Right ventricle myocardium inferior (tissue), 1 donor: Measurements from ENCODE around the gene SLC29A2. TPM values are rescaled to one million over a fixed set of nuclear protein-coding genes. Genes with fewer than 3 reads are reported as not detected.

ENCODE experiments used
- ATAC-seq: fragments of 200-7000 bp; cut with Tn5 transposase; one replicate; pipeline ENCODE4 v1.9.1; 2020; ENCODE audit warnings: mild to moderate bottlenecking, moderate library complexity
- DNase-seq: peaks from one replicate; pipeline ENCODE4 v3.0.0; 2021; ENCODE audit errors: missing footprints
- intact Hi-C: fragments of 100-400 bp; cut with DNase I; formaldehyde crosslinking; loops from one replicate; pipeline ENCODE4 v1.11.0; 2022
- total RNA-seq: library from RNA; stranded (reverse); fragmentation: NEBNext Ultra II Directional; extraction: Animal tissue kit (Norgen Biotek cat#: 25700); gene quantifications from one replicate; pipeline ENCODE4 v1.2.1, GENCODE V29; 2021
- donor health status: DM: no; HTN: yes; CAD: no; lungs with severe emphysema.

The SLC29A2 gene
- total RNA-seq, 1 donor from 2014 or later, result 16.8 TPM

DNA sequence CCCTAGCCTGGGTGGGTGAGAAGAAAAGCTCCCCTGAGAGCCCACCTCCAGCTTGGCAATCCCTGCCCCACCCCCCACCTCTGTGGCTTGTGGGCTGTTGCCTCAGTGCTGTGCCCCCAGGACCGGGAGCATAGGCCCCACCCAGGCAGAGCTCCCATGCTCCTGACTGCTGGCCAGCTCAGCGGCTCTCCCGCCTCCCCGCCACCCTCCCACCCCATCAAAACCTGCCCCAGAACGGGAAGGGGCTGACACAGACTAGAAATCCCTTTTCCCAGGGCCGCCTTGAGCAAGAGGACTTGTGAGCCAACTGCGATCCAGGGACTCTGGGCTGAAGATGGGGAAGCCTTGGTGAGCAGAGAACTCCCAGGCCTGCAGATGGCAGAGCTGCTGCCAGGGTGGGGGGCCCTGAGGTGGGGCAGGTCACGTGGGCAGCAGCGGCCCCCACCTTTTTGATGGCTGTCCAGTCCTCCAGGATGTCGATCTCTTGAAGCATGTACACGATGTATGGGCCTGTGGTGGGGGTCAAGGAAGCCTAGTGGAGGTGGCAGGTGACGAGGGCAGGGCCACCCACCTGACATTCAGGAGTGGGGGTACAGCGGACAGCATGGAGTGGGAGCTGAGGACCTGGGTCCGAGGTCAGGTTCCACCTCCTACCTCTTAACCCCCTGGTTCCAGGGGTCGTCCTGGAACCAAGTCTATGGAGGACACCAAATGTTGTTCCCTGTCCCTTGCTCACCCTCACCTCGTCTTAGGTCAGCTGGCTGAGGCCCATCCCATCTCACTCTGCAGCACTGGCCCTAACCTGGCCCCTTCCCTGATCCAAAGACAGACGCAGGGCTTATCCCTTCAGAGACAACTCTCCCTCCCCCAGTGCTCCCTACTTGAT lies 33.0 kb downstream of the SLC29A2 start:
- intact Hi-C loops, result loop anchor here (5.0 kb wide), 1 partner anchor 116 kb away; no protein-coding TSS in a partner anchor
- DNase-seq, result peak; percentile 20
- no peak for ATAC-seq

DNA sequence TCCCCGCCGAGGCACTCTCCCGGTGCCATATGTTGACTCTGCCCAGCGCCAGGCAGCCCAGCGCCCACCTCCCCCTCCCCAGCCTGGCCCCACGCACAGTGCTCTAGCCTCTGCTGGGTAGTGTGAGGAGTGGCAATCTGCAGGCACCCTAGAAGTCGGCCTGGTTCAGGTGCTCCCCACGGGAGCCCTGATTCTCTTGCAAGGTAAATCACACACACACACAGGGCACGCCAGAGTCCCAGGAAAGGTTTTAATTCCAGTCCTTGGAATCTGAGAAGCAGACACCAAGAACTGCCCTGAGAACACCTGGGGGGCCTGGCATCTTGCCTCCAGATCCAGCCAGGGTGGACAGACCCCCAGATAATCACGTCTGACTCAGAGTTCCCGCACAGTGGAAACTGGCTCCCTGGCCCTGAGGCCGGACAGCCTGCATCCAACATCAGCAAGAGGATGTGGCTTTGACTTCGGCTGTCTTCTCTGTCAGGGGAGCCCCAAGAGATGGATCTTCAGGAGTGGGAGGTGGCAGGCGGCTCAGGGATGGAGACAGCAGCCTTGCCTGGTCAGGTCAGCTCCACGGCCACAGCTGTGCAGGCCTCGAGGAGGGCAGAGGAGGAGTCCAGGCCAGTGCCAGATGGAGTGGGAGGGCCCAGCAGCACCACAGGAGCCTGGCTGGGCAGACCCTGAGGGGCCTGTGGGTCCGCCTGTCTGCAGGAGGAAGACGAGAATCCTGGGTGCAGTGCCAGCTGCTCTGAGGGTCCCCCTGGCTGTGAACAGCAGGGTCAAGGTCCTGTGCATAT lies 34.3 kb downstream of the SLC29A2 start:
- intact Hi-C loops, result loop anchor here (5.0 kb wide), 1 partner anchor 115 kb away; no protein-coding TSS in a partner anchor
- ATAC-seq, result no peak
- peak; percentile 56 for DNase-seq

DNA sequence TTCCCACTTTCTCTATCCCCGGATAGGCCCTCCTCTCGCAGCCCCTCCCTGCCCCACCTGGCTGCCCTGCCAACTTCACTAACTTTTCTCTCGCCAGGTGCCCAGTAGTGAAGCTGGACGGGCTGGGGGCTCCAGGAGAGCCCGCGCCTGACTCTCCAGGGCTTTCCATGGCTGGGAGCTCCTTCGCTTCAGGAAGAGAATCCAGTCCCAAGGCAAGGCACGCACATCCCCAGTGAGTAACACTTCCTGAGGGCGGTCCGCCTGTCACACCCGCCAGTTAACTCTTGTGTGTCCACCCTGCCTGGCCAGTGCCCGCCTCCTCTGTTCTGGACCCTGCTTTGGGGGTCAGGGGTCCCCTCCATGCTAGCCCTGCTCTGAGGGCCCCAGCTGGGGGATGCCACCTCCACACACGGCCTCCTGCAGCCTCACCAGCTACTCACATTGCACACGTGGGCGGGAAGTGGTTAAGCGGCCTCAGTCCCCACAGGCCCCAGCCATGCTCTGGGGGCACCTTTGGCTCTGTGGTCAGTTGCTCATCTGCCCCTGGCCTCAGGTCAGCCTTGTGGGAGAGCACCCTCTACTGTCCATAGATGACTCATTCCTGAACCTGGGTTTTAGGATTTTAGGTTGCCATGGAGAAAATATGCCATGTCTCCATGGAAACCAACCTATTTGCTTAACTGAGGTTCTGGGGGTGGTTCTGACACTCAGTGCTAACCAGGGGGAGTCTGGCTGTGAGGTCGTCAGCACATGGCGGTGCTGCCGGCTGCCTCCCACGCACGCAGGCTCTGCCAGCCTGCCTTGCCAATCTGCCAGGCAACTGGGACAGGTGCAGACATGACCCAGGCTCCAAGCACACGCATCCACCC lies 35.1 kb downstream of the SLC29A2 start, which contains the start of gene RIN1:
Gene RIN1, minus strand, starts transcription at position 201 of the 869 bp plus-strand sequence. Its CDS starts 32 bp downstream, at position 169.
- peak; percentile 66 for DNase-seq

GRCh38 chr11:66335531-66336233 lies 35.9 kb downstream of the SLC29A2 start:
- DNase-seq, result peak; percentile 57
- ATAC-seq, result peak; percentile 12
- intact Hi-C loops, result loop anchor here (5.0 kb wide), 1 partner anchor 113 kb away; no protein-coding TSS in a partner anchor

More for the DNA sequence above, 35.1 kb downstream of the SLC29A2 start, which contains the start of gene RIN1:
- intact Hi-C loops, result loop anchor here (5.0 kb wide), 1 partner anchor 114 kb away; no protein-coding TSS in a partner anchor
- peak; percentile 69 for ATAC-seq

DNA sequence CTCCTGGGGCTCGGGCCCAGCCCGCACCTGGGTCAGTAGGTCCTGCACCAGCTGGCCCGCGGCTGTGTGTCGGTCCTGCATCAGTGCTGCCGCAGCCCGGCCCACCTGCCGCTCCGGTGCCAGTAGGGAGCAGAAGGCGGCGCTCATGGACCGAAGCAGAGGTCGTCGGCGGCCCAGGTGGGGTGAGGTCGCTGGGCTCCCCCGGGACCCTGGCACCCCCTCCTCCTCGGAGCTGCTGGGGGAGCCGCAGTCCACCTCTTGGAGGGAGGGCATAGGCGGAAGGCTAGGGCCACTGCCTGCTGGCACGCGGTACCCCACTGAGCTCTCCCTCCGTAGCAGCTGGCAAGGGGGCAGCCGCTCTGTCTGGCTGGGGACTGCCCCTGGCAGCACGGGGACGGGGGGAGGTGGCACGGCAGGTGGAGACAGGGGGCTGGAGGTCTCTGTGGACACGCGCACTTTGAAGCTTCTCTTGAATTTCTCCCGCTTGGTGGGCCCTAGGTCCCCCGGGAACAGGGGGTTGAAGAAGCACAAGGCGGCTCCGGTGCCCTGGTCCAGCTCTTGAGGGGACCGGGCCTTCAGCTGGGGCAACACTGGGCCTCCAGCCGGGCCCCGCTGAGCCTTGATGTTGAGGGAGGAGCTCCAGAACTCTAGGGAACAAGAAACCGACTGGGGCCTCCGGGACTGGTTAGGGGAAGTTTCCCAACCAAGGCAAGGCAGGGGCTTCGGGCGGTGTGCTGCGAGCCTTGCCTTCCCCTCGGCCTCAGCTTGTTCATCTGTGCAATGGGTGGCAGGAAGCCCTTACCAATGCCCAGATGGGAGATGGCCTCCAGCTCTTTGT lies 36.7 kb downstream of the SLC29A2 start:
- no peak for ATAC-seq
- intact Hi-C loops, result loop anchor here (5.0 kb wide), 1 partner anchor 113 kb away; no protein-coding TSS in a partner anchor
- DNase-seq, result peak; percentile 71

GRCh38 chr11:66333896-66334604 lies 37.5 kb downstream of the SLC29A2 start:
- intact Hi-C loops, result no loop called here
- DNase-seq, result peak; percentile 35
- no peak for ATAC-seq

DNA sequence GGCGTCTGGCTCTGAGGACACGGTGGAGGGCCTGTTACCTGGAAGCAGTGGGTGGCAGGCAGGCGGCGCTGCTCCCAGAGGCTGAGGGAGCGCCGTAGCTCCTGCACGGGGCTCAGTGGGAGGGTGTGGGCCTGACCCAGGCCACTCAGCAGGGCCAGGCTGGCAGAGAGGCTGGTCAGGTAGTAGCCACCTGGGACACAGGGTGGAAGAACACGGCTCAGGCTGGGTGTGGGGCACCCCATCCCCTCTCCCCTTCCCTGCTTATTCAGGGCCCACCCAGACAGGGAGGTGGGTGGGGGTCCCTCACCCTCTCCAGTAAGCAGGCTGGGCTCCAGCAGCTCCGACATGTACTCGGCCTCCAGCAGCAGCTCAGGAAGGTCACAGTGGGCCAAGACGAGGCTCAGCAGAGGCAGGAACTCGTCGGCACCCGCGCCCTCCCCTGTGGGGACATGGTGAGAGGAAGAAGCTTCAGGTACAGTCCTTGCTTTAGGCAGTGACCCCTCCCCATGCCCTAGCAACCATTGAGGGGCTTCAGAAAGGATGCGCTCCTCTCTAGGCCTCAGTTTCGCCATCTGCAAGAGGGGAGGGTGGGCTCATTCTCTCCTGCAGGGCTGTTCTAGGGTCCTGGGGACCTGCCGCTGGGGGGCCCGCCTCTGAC lies 38.2 kb downstream of the SLC29A2 start:
- ATAC-seq, result no peak
- peak; percentile 51 for DNase-seq
- intact Hi-C loops, result no loop called here

DNA sequence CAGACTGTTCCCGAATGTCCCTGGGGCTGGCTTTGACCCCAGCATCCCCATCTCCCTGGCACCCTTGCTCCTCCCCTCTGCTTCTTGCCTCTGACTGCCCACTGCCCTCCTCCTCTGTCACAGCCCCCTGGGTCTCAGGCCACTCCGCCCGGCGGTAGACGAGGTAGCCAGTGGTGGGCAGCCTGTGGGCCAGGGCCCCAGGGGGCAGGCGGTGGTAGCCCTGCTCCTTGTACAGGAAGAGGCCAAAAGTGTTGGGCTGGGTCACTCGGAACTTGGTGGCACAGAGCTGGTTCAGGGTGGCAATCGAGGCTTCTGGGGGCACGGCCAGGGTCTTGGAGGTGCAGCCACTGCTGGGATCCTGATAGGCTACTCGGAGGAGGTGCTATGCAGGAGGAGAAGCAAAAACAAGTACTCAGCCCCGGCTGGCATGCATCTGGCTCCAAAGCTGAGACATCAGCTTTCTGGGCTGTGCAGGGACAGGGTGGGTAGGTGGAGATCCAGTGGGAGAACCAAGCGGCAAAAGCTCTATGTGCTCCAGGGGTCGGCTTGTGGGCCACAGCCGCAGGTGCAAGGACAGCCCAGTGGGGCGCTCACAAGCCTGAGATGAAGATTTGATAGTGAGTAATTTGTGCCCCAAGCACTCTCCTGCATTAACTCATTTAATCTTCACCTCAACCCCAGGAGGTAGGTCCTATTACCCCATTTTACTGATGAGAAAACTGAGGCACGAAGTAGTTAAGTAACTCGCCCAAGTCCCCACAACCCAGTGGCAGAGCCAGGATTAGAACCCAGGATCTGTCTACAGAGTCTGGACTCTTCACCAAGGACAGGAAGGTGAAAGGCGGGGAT lies 39.0 kb downstream of the SLC29A2 start:
- ATAC-seq (no peak), DNase-seq (peak; percentile 31)
- intact Hi-C loops, result no loop called here

- ATAC-seq, result no peak
- intact Hi-C loops, result no loop called here
Measured at GRCh38 chr11:66331542-66332370, 39.8 kb downstream of the SLC29A2 start.

DNA sequence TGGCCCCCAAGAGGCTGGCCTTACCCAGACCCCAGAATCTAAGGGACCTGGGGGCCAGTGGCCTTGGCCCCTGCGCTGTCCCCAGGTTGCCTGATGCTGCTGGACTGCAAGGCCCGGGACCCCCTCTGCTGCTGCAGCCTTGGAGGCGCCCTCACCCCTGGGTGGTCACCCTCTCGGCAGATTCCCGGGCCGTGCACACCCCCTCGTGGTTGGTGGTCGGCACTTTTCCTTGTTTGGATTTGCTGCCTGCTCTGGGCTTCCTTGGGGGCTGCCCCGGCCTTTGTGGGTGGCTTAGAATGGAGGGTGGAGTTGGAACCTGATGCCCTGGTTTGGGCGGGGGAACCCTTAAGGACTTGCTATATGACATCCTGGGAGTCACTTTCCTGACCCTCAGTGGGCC lies 40.6 kb downstream of the SLC29A2 start:
- DNase-seq (peak; percentile 1), ATAC-seq (no peak)
- intact Hi-C loops, result no loop called here

More at GRCh38 chr11:66331542-66332370, 39.8 kb downstream of the SLC29A2 start:
- DNase-seq, result peak; percentile 40

GRCh38 chr11:66329165-66329673 lies 42.3 kb downstream of the SLC29A2 start:
- intact Hi-C loops, result no loop called here
- DNase-seq (peak; percentile 21), ATAC-seq (no peak)

DNA sequence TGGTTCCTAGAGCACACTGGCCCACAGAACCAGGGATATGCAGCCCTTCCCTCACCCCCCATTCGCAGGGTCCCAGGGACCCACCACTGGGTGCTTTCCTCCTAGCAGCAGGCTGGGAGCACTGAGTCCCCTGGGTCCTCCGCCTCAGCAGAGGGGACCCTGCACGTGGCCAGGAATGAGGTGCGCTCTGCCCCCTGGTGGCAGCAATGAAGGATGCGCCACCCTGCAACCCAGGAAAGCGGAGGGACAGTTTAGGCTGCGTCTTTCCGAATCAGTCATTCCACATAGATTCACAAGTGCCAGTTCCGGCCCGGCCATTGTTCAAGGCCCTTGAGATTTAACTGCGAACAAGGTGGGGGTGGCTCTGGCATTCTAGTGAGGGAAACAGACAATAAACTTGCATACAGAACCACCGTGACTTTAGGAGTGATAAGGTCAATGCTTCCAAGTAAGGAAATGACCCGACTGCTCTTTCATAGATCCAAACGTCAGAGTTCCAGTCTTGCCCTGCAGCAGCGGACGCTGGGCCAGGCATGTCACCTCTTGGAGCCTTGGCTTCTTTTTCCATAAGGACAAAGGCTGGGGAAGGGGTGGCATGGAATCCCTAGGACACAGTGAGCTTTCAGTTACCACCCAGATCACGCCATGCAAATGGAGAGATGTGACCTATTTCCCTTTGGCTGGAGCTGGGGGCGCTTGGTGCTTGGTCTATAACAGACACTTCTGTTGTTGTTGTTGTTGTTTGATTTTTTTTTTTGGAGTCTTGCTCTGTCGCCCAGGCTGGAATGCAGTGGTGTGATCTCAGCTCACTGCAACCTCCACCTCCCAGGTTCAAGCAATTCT lies 43.0 kb downstream of the SLC29A2 start:
- intact Hi-C loops, result loop anchor here (1.0 kb wide), 1 partner anchor 16 kb away; no protein-coding TSS in a partner anchor

DNA sequence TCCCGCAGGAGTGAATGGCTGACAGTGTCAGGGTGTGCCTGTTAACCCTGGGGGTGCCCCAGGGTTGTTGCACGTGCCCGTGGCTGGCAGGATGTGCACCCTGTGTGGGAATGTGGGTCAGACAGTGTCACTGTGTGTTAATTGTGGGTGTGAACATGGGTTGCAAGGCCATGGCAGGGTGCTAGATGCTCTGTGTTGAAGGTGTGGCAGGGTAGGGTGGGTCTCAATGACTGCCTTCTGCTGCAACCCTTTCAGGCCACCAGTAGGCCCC lies 43.6 kb downstream of the SLC29A2 start:
- intact Hi-C loops, result loop anchor here (1.0 kb wide), 1 partner anchor 16 kb away; no protein-coding TSS in a partner anchor
- DNase-seq, result peak; percentile 21
- no peak for ATAC-seq

More for the DNA sequence above, 43.0 kb downstream of the SLC29A2 start:
- ATAC-seq (peak; percentile 73), DNase-seq (peak; percentile 88)
